ES-I3 (cell line): ENCODE data around the gene SWAP70.

Experiments
- H3K36me3 ChIP-seq: 2 replicates; pipeline ENCODE4 v1.6.1; 2013; ENCODE audit warnings: mild to moderate bottlenecking, low read length, control low read depth, moderate library complexity; ENCODE audit not compliant: insufficient read depth
- H3K4me1 ChIP-seq: 2 replicates; pipeline ENCODE4 v1.6.1; 2013; ENCODE audit warnings: mild to moderate bottlenecking, control low read depth, low read length; ENCODE audit not compliant: insufficient read depth
- H3K9ac ChIP-seq: 2 replicates; pipeline ENCODE4 v1.6.1; 2013; ENCODE audit warnings: low read depth, mild to moderate bottlenecking, low read length, moderate library complexity
- H3K9me3 ChIP-seq: 2 replicates; pipeline ENCODE4 v1.6.1; 2013; ENCODE audit warnings: mild to moderate bottlenecking, low read length, moderate library complexity; ENCODE audit not compliant: control insufficient read depth, insufficient read depth

SWAP70 gene

GRCh38 chr11:9762531-9762930 lies 98.7 kb downstream of the SWAP70 start:
- Histone ChIP-seq H3K4me1 (peaks cover 27% of the 10 kb centered on the region; the same call in 1 of the 2 replicates), H3K9ac (no peak overlapping the region), H3K9me3 (no peaks in the 10 kb centered on the region), H3K36me3 (no peaks in the 10 kb centered on the region)

- Histone ChIP-seq H3K36me3 (no peaks in the 10 kb centered on the region), H3K4me1 (peaks cover 24% of the 10 kb centered on the region; the same call in 1 of the 2 replicates), H3K9ac (no peak overlapping the region), H3K9me3 (no peaks in the 10 kb centered on the region)
Observed at GRCh38 chr11:9763301-9763700, 99.4 kb downstream of the SWAP70 start.

GRCh38 chr11:9765320-9766101 lies 101.6 kb downstream of the SWAP70 start:
- Histone ChIP-seq H3K9ac (no peak overlapping the region), H3K9me3 (no peaks in the 10 kb centered on the region), H3K36me3 (no peaks in the 10 kb centered on the region), H3K4me1 (peaks cover 17% of the 10 kb centered on the region; the same call in 1 of the 2 replicates)

GRCh38 chr11:9769621-9770020 lies 105.7 kb downstream of the SWAP70 start:
- H3K4me1 ChIP-seq, result peaks cover 20% of the 10 kb centered on the region
- H3K9me3 ChIP-seq, result no peaks in the 10 kb centered on the region
- H3K9ac ChIP-seq, result no peak overlapping the region
- no peaks in the 10 kb centered on the region for H3K36me3 ChIP-seq

GRCh38 chr11:9771071-9771511 lies 107.2 kb downstream of the SWAP70 start:
- Histone ChIP-seq H3K36me3 (no peaks in the 10 kb centered on the region), H3K4me1 (peaks cover 18% of the 10 kb centered on the region), H3K9me3 (no peaks in the 10 kb centered on the region), H3K9ac (no peak overlapping the region)

GRCh38 chr11:9772218-9772617 lies 108.3 kb downstream of the SWAP70 start:
- Histone ChIP-seq H3K4me1 (peaks cover 16% of the 10 kb centered on the region), H3K36me3 (no peaks in the 10 kb centered on the region), H3K9me3 (no peaks in the 10 kb centered on the region), H3K9ac (no peak overlapping the region)

- H3K4me1 ChIP-seq, result peaks cover 16% of the 10 kb centered on the region
- no peaks in the 10 kb centered on the region for H3K9me3 ChIP-seq
- no peak overlapping the region for H3K9ac ChIP-seq
- no peaks in the 10 kb centered on the region; the same call in 1 of the 2 replicates for H3K36me3 ChIP-seq
Observed at GRCh38 chr11:9773524-9773923, 109.6 kb downstream of the SWAP70 start.

GRCh38 chr11:9774109-9774508 lies 110.2 kb downstream of the SWAP70 start:
- H3K36me3 ChIP-seq, result peaks cover under 1% of the 10 kb centered on the region; the same call in 1 of the 2 replicates
- no peak overlapping the region for H3K9ac ChIP-seq
- H3K4me1 ChIP-seq, result peaks cover 16% of the 10 kb centered on the region
- no peaks in the 10 kb centered on the region for H3K9me3 ChIP-seq

- H3K4me1 ChIP-seq, result peaks cover 16% of the 10 kb centered on the region
Observed at GRCh38 chr11:9774591-9775397, 110.9 kb downstream of the SWAP70 start.

GRCh38 chr11:9775398-9775779 lies 111.5 kb downstream of the SWAP70 start:
- no peaks in the 10 kb centered on the region for H3K9me3 ChIP-seq
- H3K9ac ChIP-seq, result no peak overlapping the region
- H3K4me1 ChIP-seq, result peaks cover 16% of the 10 kb centered on the region
- peaks cover 13% of the 10 kb centered on the region for H3K36me3 ChIP-seq

More at GRCh38 chr11:9774591-9775397, 110.9 kb downstream of the SWAP70 start:
- no peaks in the 10 kb centered on the region for H3K9me3 ChIP-seq
- no peak overlapping the region for H3K9ac ChIP-seq
- peaks cover 7% of the 10 kb centered on the region for H3K36me3 ChIP-seq

- Histone ChIP-seq H3K9me3 (no peaks in the 10 kb centered on the region), H3K9ac (no peak overlapping the region), H3K4me1 (peaks cover 16% of the 10 kb centered on the region), H3K36me3 (peaks cover 14% of the 10 kb centered on the region)
Observed at GRCh38 chr11:9776203-9776602, 112.3 kb downstream of the SWAP70 start.

GRCh38 chr11:9777066-9777465 lies 113.2 kb downstream of the SWAP70 start:
- Histone ChIP-seq H3K9ac (no peak overlapping the region), H3K36me3 (peaks cover 14% of the 10 kb centered on the region), H3K4me1 (peaks cover 16% of the 10 kb centered on the region), H3K9me3 (no peaks in the 10 kb centered on the region)

GRCh38 chr11:9777525-9777924 lies 113.6 kb downstream of the SWAP70 start:
- H3K9ac ChIP-seq, result no peak overlapping the region
- peaks cover 14% of the 10 kb centered on the region for H3K36me3 ChIP-seq
- H3K4me1 ChIP-seq, result peaks cover 16% of the 10 kb centered on the region
- no peaks in the 10 kb centered on the region for H3K9me3 ChIP-seq

- peaks cover 18% of the 10 kb centered on the region for H3K36me3 ChIP-seq
- no peaks in the 10 kb centered on the region for H3K9me3 ChIP-seq
- no peak overlapping the region for H3K9ac ChIP-seq
- no peaks in the 10 kb centered on the region; the same call in 1 of the 2 replicates for H3K4me1 ChIP-seq
Observed at GRCh38 chr11:9780929-9781328, 117.1 kb downstream of the SWAP70 start.
